GM12864 (cell line): Measurements from ENCODE around the gene TADA3.

Source experiments
- DNase-seq: peaks from one replicate; pipeline ENCODE4 v3.0.0-alpha.2; 2011; ENCODE audit warnings: low read depth
- H3K4me3 ChIP-seq: 2 replicates; pipeline ENCODE4 v1.5.1; 2011; ENCODE audit warnings: mild to moderate bottlenecking, low read depth, low read length, control low read depth
- TF ChIP-seq, protein P1 (sequence below): IDR thresholded peaks from 2 replicates; pipeline ENCODE4 v1.5.1; 2011; ENCODE audit warnings: low read depth, mild to moderate bottlenecking, moderate library complexity, low read length, control low read depth, inconsistent platforms; ENCODE audit errors: missing control alignments

The TADA3 gene

DNA sequence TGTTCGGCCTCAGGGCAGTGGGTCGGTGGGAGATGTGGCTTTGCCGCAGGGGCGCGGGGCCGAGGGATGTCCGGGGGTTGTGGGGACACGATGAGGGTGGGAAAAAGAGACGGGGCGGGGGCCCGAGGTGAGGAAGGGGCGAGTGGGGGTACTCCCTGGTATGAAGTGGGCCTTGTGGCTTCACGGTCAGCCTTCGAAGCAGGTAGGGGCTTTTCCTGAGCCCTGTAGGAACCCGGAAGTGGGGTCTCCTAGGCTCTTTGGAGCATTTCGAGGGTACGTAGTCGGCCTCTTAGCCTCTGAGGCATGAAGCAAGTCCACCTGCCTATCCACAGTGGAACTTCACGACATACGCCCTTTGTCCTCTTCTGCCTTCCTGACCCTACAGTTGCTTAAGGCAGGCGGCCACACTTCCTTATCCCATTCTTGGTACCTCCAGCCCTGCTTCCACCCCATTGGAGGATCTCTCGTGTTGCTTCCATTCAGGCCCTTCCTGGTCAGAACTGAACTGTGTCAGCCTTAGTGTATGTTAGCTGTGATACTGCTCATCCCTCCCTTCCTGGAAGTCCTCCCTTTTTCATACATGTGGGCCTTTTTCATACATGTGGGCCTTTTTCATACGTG is 998 bp upstream of the TADA3 start:
- peak overlapping the region; percentile 64 for H3K4me3 ChIP-seq
- no peak for DNase-seq
- TF ChIP-seq, protein P1, sequence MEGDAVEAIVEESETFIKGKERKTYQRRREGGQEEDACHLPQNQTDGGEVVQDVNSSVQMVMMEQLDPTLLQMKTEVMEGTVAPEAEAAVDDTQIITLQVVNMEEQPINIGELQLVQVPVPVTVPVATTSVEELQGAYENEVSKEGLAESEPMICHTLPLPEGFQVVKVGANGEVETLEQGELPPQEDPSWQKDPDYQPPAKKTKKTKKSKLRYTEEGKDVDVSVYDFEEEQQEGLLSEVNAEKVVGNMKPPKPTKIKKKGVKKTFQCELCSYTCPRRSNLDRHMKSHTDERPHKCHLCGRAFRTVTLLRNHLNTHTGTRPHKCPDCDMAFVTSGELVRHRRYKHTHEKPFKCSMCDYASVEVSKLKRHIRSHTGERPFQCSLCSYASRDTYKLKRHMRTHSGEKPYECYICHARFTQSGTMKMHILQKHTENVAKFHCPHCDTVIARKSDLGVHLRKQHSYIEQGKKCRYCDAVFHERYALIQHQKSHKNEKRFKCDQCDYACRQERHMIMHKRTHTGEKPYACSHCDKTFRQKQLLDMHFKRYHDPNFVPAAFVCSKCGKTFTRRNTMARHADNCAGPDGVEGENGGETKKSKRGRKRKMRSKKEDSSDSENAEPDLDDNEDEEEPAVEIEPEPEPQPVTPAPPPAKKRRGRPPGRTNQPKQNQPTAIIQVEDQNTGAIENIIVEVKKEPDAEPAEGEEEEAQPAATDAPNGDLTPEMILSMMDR = no peak

DNA sequence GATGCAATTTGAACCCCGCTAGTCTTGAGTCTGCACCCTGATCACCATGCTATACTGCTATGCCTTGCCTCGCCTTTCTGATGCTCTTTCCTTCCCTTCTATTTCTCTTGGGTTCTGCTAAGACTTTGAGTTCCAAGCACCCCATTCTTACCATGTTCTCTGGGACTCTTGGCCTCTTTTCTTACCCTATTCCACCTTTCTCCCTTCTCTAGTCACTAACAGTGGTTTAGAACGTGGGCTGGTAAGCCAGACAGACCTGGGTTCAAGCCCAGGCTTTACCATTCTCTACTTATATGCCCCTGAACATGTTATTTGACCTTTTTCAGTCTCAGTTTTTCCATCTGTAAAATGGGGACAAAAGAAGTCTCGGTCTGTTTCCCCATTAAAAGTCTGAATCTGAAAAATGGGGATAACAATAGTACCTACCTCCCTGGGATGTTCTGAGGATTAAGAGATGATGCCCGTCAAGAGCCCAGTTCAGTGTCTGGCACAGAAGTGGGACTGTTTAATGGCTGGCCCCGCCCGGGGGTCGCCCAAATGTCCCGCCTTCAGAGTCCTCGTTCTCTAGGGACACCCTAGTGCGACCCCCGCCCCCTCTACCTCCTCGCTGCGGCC is 376 bp downstream of the TADA3 start:
- TF ChIP-seq, protein P1 = no peak
- peak overlapping the region; percentile 64 for H3K4me3 ChIP-seq
- no peak for DNase-seq

DNA sequence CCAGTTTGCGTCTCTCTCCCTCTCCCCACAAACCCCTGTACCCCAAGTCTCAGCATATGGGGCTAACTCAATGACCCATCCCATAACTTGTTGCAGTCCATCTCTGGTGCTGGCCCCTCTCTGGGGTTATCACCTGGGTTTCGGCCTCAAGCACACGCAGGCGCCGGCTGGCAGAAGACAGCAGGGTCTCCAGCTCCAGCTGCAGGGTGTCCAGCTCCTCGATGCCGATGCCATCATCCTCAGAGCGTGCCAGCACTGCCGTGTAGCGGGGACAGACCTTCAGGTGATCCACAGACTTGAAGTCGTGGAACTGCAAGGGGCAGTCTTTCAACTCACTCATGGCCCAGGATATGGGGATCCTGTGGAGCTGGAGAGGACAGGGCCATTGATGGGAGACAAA is 1.1 kb downstream of the TADA3 start:
- TF ChIP-seq, protein P1 = no peak
- H3K4me3 ChIP-seq = peak overlapping the region; percentile 64
- no peak for DNase-seq

DNA sequence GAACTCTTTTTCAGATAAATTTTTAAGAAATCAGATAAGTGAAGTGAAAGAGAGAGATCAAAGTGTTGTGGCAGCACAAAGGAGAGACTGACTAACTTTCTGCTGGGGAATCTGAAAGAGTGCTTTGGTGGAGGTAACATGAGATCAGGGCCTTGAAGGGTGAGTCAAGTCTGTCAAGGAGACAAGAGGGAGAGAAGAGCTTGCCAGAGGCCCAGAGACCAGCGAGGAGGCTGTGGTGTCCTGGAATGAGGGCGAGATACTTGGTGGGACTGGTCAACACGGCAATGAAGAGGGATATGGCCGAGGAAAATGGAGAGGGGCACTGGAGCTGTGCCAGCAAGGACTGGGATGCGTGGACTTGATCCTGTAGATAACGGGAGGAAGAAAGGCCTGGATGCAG is 4.6 kb downstream of the TADA3 start:
- DNase-seq = no peak
- TF ChIP-seq, protein P1 = no peak
- H3K4me3 ChIP-seq = no peak overlapping the region

DNA sequence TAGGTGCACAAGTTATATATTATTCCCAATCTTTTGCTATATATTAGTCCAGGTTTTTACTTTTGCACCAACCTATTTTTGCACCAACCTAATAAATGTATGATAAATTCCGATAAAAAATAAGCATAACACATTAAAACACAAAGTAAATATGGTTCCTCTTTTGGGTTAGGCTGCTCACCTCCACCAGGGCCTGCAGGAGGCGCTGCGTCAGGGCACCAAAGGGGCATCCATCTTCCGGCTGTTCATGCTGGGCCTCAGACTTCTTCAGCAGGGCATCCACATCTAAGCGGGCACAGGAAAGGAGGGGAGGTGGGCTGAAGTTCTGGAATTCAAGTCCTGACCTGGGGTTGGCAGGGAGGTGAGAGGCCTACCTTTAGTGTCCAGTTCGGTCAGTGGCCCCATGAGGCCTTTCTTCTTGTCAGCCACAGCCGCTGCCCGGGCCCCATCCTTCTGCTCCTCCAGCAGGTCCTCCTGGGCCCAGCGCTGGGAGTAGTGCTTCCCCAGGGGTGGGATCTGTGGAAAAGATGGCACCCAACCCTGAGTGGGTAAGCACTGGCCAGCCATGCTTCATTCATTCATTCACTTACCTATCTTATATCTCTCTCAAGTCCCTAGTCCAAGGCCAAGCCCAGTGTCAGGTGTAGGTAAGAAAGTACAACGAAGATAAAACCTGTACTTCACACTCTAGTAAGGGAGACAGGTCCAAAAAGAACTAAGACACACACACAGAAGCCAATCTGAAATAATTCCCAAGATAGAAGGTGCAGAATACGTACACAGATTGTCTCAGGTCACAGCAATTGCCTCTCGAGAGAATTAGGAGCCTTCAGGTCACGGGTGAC is 5.2 kb downstream of the TADA3 start:
- TF ChIP-seq, protein P1 = peak; percentile 59
- no peak for DNase-seq

DNA sequence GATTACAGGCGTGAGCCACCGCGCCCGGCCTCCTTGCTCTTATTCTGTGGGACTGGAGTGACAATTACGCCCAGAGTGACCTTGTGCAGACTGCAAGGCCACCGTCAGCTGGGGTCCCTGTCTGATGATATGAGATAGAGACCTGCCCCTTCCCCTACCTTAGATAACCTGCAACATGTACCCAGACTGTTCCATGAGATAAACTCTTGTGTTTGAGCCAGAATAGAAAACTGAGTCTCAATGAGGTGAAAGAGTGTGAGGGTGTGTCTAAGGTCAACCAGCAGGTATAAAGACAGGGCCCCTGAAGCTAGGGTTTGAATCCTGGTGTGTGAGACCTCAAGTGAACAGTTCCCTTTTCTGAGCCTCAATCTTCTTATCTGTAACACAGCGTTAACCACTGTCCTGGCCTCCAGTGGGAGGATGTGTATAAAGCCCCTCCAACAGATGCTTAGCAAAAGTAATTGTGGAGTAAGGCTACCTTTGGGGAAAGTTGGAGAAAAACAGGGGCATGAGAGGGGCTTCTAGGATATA is 6.0 kb downstream of the TADA3 start:
- TF ChIP-seq, protein P1 = no peak
- no peak for DNase-seq
- no peak overlapping the region for H3K4me3 ChIP-seq

More for the DNA sequence above, 5.2 kb downstream of the TADA3 start:
- no peak overlapping the region for H3K4me3 ChIP-seq
